ENCODE measurements around the gene APBB2. TPM values are rescaled to one million over a fixed set of nuclear protein-coding genes. Genes with fewer than 3 reads are reported as not detected.
"Not testable (repeated sequence)": the region's sequence is repeated elsewhere in the genome, so short reads cannot be mapped to it uniquely, and the experiment has no call there.

Gene APBB2
- total RNA-seq, 1 donor from 2014 or later, result 121 TPM

- no peak for DNase-seq (ENCODE audit: low spot score)
These were observed 263.3 kb downstream of the APBB2 start for GRCh38 chr4:40951026-40951425.

- no peak for DNase-seq (ENCODE audit: low spot score)
These were observed 264.8 kb downstream of the APBB2 start for GRCh38 chr4:40949358-40950100.

- DNase-seq (ENCODE audit: low spot score), result no peak
These were observed 266.3 kb downstream of the APBB2 start for GRCh38 chr4:40948014-40948413.

GRCh38 chr4:40946652-40947051, 267.7 kb downstream of the APBB2 start:
- DNase-seq (ENCODE audit: low spot score), result no peak

GRCh38 chr4:40940756-40941155, 273.6 kb downstream of the APBB2 start:
- no peak for DNase-seq (ENCODE audit: low spot score)

DNA sequence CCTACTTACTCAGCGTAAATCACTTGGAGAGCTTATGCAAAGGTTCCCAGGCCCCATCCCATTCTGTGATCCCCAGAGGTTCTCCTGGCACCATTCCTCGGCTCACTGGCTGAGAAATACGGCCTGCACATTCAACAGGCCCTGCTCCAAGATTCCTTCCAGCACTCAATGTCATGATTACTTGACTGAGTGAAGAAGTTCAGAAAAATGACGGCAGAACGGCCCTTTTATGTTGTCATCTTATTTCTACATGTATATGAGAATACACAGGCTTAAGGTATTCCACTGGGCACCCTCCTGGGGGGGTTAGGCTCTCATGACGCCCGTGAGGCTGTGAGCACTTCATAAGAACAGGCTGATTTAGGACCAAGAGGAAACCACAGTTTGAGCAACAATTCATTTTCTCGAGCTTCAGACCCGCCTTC, 274.0 kb downstream of the APBB2 start:
- DNase-seq (ENCODE audit: low spot score), result no peak

GRCh38 chr4:40939856-40940255, 274.5 kb downstream of the APBB2 start:
- no peak for DNase-seq (ENCODE audit: low spot score)

DNA sequence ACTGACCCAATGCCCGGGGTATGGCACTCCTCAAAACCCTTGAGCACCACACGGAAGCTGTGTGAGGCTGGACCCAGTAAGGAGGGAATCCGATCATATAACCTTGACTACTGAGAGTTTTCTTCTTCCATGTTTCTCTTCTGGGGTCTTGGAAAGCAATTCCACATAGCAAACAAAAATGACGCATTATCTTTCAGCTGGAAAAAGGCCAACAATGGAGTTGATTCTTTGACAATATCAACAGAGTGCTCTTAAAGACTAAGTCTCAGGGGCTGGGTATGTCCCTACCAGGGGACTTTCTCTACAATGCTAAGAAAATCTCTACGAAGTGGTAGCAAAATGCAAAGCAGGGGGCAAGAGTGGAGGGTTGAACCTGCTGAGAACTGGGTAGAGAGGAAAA, 276.0 kb downstream of the APBB2 start:
- no peak for DNase-seq (ENCODE audit: low spot score)

DNA sequence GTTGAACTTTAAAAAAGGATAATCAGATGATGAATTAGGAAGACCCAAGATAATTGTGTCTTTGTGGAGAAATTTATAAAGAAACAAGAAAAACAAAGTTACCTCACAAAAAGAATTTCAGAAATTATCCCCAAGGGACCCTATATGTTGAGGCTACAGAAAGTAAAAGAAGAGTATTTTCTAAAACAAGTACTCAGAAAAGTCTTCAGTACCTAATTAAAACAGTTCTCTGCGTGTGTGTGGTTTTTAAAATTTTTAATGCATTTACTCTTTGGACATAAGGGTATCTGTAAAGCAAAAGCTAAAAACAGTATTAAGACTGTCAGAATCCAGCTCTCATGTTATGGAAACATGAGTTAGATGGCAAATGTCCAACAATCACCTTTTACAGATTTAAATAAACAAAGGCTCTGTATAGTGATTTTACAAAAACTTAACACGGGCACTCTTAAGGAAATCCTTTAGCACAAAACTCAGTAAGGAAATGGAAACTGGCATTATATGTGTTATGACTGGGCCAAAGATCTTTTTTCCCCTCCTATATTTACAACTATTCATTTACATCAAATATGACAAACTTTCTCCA, 277.1 kb downstream of the APBB2 start:
- no peak for DNase-seq (ENCODE audit: low spot score)

DNA sequence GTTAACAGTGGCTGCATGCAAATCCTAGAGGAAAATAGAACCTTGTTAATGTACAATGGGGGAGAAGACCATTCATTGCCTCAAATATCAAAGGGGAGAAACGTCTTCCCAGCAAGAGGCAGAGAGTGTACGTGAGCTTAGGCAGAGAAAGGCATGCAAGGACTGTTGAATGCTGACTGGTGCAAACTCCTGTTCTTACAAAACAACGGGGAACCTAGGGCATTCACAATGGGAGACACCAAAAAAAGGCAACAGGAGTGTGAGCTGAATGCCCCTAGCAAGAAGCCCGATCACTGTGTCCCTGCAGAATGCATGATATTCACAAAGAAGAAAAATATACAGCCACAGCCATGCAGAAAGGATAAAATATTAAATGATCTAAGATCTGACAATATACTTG, 279.7 kb downstream of the APBB2 start:
- DNase-seq (ENCODE audit: low spot score), result no peak

DNA sequence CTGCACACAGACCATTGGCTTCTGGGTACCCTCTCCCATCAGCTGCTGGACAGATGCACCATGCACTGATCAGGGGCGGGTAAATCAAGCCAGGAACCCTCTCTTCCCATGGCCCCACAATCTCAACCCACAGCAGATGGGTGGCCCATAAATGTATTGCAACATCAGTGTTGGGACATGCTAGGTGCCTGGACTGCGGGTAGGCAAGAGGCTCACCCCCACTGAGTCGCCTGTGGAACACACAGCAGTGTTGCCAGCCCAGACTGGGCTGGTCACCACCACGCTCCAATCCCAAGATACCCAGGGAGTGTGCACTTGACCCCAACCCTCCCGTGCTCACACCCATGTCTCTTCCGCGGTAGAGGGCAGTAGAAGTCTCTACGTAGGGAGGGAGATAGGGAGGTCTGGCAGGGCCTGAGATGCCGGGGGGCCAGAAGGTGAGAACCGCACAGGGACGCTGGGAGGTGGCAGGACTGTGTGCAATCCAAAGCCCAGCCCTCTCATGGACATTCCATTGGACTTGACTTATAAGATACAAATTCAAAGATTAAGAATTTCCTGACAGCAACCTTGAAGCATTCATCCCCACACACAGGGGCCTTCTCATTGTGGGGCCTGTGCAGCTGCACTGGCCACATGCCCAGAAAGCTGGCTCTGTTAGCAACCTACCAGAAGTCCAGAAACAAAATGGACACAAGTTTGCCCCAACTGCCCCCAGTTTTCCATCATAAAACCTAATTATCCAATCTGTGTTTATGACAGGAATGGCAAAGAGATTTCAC, 280.9 kb downstream of the APBB2 start:
- DNase-seq (ENCODE audit: low spot score), result no peak

- no peak for DNase-seq (ENCODE audit: low spot score)
These were observed 282.5 kb downstream of the APBB2 start for GRCh38 chr4:40931841-40932240.

GRCh38 chr4:40931238-40931637, 283.1 kb downstream of the APBB2 start:
- DNase-seq (ENCODE audit: low spot score), result no peak

DNA sequence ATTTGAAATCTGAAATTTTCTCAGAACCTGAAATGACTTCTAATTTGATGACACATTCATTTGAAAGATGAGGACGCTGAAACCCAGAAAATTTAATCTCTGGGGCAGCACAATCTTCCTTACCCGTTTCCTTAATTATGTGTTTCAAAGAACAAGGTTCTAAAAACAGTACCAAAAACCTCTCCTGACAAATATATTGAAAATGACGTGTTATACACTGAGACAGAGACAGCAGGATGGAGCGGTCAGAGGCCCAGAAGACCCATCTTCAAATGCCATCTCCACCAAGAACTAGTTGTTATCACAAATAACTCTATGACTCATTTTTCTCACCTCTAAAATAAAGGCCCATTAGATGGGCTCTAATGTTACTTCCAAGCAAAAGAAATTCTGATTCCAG, 287.3 kb downstream of the APBB2 start:
- DNase-seq (ENCODE audit: low spot score), result no peak

- DNase-seq (ENCODE audit: low spot score), result no peak
These were observed 289.6 kb downstream of the APBB2 start for GRCh38 chr4:40924793-40925117.

- DNase-seq (ENCODE audit: low spot score), result no peak
These were observed 290.1 kb downstream of the APBB2 start for GRCh38 chr4:40924096-40924792.

DNA sequence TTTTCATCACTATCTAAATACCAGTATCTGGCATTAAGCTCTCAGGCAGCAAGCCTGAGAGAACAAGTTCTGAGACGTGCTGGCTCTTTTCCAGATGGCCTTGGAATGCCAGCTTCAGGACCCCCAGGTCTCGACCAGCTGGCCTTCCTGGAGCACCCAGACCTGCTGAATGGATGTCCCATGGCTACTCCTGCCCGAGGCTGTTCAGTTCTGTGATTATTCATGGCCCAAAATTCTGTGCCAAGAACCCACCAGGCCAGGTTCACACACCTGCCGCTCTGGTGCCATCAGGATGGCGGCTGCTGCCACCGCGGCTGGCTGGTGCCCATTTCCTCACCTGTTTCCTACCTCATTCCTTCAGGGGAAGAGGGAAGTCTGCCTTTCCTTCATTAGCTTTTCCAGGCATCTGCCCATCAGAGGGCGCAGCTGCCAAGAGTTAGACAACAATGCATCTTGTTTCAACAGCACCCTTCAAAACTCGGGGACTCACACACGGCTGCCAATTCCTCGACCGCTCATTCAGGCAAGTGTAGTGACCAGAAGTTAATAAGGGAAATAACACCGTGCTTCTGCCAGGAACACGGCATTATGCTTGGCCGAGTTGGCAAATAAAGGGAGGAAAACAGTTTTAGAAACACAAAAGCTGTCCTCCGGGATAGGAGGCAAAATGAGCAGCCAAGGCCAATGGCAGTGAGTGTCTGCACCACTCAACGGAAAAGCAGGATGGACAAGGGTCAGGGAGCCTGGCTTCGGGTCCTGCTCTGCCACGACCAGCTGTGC, 290.8 kb downstream of the APBB2 start:
- DNase-seq (ENCODE audit: low spot score), result no peak

DNA sequence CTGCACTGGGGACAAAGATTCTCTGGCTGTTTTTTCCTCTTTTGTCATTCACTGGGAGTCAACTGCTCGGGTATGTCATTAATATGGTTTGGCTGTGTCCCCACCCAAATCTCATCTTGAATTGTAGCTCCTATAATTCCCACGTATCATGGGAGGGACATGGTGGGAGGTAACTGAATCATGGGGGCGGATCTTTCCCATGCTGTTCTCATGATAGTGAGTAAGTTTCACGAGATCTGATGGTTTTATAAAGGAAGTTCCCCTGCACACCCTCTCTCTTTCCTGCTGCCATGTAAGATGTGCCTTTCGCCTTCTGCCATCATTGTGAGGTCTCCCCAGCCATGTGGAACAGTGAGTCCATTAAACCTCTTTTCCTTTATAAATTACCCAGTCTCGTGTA, 294.4 kb downstream of the APBB2 start:
- DNase-seq (ENCODE audit: low spot score), result not testable (repeated sequence)

GRCh38 chr4:40918330-40918729, 296.0 kb downstream of the APBB2 start:
- DNase-seq (ENCODE audit: low spot score), result no peak

- DNase-seq (ENCODE audit: low spot score), result no peak
These were observed 297.5 kb downstream of the APBB2 start for GRCh38 chr4:40916880-40917279.

- DNase-seq (ENCODE audit: low spot score), result no peak
These were observed 298.2 kb downstream of the APBB2 start for GRCh38 chr4:40916218-40916555.
